ENCODE results near the gene CPNE5. TPM values are rescaled to one million over a fixed set of nuclear protein-coding genes. Genes with fewer than 3 reads are reported as not detected.

CPNE5 gene
- total RNA-seq, 1 donor from 2014 or later = 24.9 TPM

DNA sequence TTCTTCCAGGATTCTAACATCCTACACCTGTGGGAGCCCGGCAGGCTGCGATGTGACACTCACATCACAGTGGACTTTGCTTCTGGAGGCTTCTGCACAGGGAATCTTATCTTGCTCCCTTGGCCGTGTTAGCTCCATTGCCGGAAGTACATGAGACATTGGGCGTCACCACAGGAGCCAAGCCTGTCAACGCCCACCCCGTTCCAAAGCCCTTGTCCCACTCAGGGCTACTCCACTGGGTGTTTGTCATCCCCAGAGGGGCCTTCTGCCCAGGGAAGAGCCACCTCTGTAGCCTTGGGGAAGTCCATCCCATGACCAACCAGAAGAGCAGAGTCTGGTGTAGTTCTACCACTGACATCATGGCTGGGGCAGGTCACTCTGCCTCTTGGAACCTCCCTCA lies 139.9 kb downstream of the CPNE5 start:
- Mint-ChIP-seq H3K27me3 (ENCODE audit: unreplicated experiment) (peaks cover 12% of the 10 kb centered on the region), H3K36me3 (ENCODE audit: low read depth, unreplicated experiment) (no peaks in the 10 kb centered on the region), H3K9me3 (ENCODE audit: unreplicated experiment) (no peaks in the 10 kb centered on the region), H3K27ac (ENCODE audit: unreplicated experiment) (no peak overlapping the region), H3K4me3 (ENCODE audit: unreplicated experiment) (no peak overlapping the region), H3K4me1 (ENCODE audit: unreplicated experiment) (no peaks in the 10 kb centered on the region)
- DNase-seq (ENCODE audit: low spot score) = no peak
- TF ChIP-seq, protein P1, sequence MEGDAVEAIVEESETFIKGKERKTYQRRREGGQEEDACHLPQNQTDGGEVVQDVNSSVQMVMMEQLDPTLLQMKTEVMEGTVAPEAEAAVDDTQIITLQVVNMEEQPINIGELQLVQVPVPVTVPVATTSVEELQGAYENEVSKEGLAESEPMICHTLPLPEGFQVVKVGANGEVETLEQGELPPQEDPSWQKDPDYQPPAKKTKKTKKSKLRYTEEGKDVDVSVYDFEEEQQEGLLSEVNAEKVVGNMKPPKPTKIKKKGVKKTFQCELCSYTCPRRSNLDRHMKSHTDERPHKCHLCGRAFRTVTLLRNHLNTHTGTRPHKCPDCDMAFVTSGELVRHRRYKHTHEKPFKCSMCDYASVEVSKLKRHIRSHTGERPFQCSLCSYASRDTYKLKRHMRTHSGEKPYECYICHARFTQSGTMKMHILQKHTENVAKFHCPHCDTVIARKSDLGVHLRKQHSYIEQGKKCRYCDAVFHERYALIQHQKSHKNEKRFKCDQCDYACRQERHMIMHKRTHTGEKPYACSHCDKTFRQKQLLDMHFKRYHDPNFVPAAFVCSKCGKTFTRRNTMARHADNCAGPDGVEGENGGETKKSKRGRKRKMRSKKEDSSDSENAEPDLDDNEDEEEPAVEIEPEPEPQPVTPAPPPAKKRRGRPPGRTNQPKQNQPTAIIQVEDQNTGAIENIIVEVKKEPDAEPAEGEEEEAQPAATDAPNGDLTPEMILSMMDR (IDR thresholded peaks at IDR 0.05; ENCODE audit: unreplicated experiment) = no peak

DNA sequence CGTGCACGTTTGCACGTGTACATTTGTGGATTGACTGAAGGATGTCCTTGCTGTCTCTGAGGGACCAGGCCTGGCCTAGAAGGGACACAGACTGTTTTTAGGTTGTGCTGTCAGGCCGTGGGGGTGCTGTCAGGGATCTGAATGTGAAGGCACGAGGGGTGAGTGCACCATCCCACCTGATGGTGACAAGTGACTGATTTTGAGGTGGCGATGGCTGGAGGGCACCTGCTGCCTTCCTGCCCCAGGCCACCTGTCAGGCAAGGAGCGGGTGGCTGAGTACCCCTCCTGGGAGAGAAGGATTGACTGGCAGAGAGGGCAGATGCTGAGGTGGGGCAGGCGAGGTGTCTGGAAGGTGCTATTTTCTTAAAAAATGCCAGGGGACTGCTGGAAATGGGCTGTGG lies 140.4 kb downstream of the CPNE5 start:
- no peaks in the 10 kb centered on the region for H3K9me3 Mint-ChIP-seq (ENCODE audit: unreplicated experiment)
- no peak overlapping the region for H3K27ac Mint-ChIP-seq (ENCODE audit: unreplicated experiment)
- H3K27me3 Mint-ChIP-seq (ENCODE audit: unreplicated experiment) = peaks cover 12% of the 10 kb centered on the region
- H3K36me3 Mint-ChIP-seq (ENCODE audit: low read depth, unreplicated experiment) = no peaks in the 10 kb centered on the region
- no peak for DNase-seq (ENCODE audit: low spot score)
- no peak overlapping the region for H3K4me3 Mint-ChIP-seq (ENCODE audit: unreplicated experiment)
- H3K4me1 Mint-ChIP-seq (ENCODE audit: unreplicated experiment) = no peaks in the 10 kb centered on the region
- TF ChIP-seq, protein P1 (IDR thresholded peaks at IDR 0.05; ENCODE audit: unreplicated experiment) = no peak

DNA sequence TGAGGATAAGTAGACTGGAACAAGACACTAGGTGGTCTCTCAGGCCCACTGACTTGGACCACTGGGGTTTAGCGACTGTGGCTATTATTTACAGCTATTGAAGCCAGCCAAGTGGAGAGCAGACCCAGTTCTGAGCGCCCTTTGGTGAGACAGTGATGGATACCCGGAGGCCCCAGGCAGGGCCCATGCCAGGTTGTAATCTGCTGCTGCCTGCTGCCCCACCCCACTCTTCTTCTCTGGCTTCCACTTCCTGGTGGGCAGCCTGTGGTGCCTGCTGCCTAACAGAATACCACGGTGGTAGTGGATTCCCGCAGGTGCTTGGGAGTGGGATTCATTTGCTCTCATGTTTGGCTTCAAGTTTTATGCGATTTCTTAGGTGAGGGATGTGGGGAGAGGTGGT lies 141.0 kb downstream of the CPNE5 start:
- H3K4me1 Mint-ChIP-seq (ENCODE audit: unreplicated experiment) = no peaks in the 10 kb centered on the region
- no peak for DNase-seq (ENCODE audit: low spot score)
- no peaks in the 10 kb centered on the region for H3K36me3 Mint-ChIP-seq (ENCODE audit: low read depth, unreplicated experiment)
- H3K27ac Mint-ChIP-seq (ENCODE audit: unreplicated experiment) = no peak overlapping the region
- peaks cover 11% of the 10 kb centered on the region for H3K27me3 Mint-ChIP-seq (ENCODE audit: unreplicated experiment)
- TF ChIP-seq, protein P1 (IDR thresholded peaks at IDR 0.05; ENCODE audit: unreplicated experiment) = no peak
- H3K4me3 Mint-ChIP-seq (ENCODE audit: unreplicated experiment) = no peak overlapping the region
- H3K9me3 Mint-ChIP-seq (ENCODE audit: unreplicated experiment) = no peaks in the 10 kb centered on the region

DNA sequence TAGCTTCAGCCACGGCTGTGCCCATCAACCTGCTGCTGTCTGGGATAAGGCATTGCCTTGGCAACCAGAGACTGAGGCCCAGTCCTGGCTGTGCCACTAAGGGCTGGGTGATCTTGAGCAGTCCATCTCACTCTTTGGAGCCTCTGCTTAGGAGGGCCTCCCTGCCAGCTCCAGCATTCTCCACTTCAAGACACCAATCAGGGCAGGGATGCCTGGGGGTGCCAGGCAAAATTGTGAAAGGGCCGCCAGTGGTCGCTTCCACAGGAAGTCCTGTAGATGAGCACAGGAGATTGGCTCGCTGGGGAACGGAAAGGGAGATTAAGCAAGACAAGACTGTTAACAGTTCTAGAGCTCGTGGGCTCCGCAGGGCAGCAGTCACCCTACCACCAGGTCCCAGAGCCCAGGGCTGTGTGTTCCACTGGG lies 141.8 kb downstream of the CPNE5 start, which contains the start of gene RAB44:
Gene RAB44 (plus strand): TSS at position 346 of the 423 bp plus-strand sequence. CDS start 6,410 bp downstream, outside the sequence.
- Mint-ChIP-seq H3K36me3 (ENCODE audit: low read depth, unreplicated experiment) (no peaks in the 10 kb centered on the region), H3K4me1 (ENCODE audit: unreplicated experiment) (no peaks in the 10 kb centered on the region), H3K9me3 (ENCODE audit: unreplicated experiment) (no peaks in the 10 kb centered on the region), H3K27ac (ENCODE audit: unreplicated experiment) (peak within 1 kb of the TSS; percentile 30), H3K27me3 (ENCODE audit: unreplicated experiment) (peaks cover 7% of the 10 kb centered on the region), H3K4me3 (ENCODE audit: unreplicated experiment) (no peak within 1 kb of the TSS)
- TF ChIP-seq, protein P1 (IDR thresholded peaks at IDR 0.05; ENCODE audit: unreplicated experiment) = no peak
- no peak for DNase-seq (ENCODE audit: low spot score)

DNA sequence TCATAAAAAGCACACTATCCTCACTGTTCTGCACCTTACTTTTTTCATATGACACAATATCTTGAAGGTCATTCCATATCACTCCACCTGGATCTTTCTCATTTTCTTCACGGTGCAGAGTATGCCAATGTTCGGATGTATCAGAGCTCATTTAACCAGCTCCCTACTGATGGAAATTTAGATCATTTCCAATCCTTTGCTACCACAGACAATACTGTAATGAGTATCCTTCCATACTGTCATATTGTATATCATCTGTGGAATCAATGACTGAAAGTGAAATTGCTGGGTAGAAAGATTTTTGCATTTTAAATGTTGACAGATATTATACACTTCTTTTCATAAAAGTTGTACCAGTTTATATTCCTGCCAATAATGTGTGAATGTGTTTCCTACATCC lies 143.8 kb downstream of the CPNE5 start:
- H3K27me3 Mint-ChIP-seq (ENCODE audit: unreplicated experiment) = peaks cover 5% of the 10 kb centered on the region
- H3K4me1 Mint-ChIP-seq (ENCODE audit: unreplicated experiment) = no peaks in the 10 kb centered on the region
- H3K36me3 Mint-ChIP-seq (ENCODE audit: low read depth, unreplicated experiment) = peaks cover 3% of the 10 kb centered on the region
- H3K27ac Mint-ChIP-seq (ENCODE audit: unreplicated experiment) = no peak overlapping the region
- H3K4me3 Mint-ChIP-seq (ENCODE audit: unreplicated experiment) = no peak overlapping the region
- DNase-seq (ENCODE audit: low spot score) = no peak
- TF ChIP-seq, protein P1 (IDR thresholded peaks at IDR 0.05; ENCODE audit: unreplicated experiment) = no peak
- H3K9me3 Mint-ChIP-seq (ENCODE audit: unreplicated experiment) = no peaks in the 10 kb centered on the region
